Panc1 (cell line): ENCODE measurements around the gene BCAP29.

ENCODE experiments used
- CTCF ChIP-seq: fragments of 450-650 bp; IDR thresholded peaks from 2 replicates; pipeline ENCODE4 v1.5.1; 2017; ENCODE audit warnings: mild to moderate bottlenecking
- POLR2AphosphoS5 ChIP-seq: IDR thresholded peaks from 2 replicates; pipeline ENCODE4 v1.6.1; 2012; ENCODE audit warnings: mild to moderate bottlenecking, low read depth, low read length, moderate library complexity

- TF ChIP-seq CTCF (no peak), POLR2AphosphoS5 (no peak)
Measured at GRCh38 chr7:107597582-107597916, 17.5 kb downstream of the BCAP29 start.
